WI38 (cell line): ENCODE data around the gene CXCR5.

Experiments used
- H3K4me3 ChIP-seq: 2 replicates; pipeline ENCODE4 v1.5.1; 2011; ENCODE audit warnings: low read depth, mild to moderate bottlenecking, control low read depth, low read length
- TF ChIP-seq, protein P1 (sequence below): IDR thresholded peaks from 2 replicates; pipeline ENCODE4 v1.5.1; 2012; ENCODE audit warnings: low read depth, mild to moderate bottlenecking, control low read depth, low read length

CXCR5 gene

GRCh38 chr11:118914987-118915386 is 31.3 kb downstream of the CXCR5 start:
- TF ChIP-seq, protein P1, sequence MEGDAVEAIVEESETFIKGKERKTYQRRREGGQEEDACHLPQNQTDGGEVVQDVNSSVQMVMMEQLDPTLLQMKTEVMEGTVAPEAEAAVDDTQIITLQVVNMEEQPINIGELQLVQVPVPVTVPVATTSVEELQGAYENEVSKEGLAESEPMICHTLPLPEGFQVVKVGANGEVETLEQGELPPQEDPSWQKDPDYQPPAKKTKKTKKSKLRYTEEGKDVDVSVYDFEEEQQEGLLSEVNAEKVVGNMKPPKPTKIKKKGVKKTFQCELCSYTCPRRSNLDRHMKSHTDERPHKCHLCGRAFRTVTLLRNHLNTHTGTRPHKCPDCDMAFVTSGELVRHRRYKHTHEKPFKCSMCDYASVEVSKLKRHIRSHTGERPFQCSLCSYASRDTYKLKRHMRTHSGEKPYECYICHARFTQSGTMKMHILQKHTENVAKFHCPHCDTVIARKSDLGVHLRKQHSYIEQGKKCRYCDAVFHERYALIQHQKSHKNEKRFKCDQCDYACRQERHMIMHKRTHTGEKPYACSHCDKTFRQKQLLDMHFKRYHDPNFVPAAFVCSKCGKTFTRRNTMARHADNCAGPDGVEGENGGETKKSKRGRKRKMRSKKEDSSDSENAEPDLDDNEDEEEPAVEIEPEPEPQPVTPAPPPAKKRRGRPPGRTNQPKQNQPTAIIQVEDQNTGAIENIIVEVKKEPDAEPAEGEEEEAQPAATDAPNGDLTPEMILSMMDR, result no peak
- no peak overlapping the region for H3K4me3 ChIP-seq

- no peak overlapping the region for H3K4me3 ChIP-seq
- TF ChIP-seq, protein P1, result no peak
Observed at GRCh38 chr11:118915396-118915795, 31.7 kb downstream of the CXCR5 start.

DNA sequence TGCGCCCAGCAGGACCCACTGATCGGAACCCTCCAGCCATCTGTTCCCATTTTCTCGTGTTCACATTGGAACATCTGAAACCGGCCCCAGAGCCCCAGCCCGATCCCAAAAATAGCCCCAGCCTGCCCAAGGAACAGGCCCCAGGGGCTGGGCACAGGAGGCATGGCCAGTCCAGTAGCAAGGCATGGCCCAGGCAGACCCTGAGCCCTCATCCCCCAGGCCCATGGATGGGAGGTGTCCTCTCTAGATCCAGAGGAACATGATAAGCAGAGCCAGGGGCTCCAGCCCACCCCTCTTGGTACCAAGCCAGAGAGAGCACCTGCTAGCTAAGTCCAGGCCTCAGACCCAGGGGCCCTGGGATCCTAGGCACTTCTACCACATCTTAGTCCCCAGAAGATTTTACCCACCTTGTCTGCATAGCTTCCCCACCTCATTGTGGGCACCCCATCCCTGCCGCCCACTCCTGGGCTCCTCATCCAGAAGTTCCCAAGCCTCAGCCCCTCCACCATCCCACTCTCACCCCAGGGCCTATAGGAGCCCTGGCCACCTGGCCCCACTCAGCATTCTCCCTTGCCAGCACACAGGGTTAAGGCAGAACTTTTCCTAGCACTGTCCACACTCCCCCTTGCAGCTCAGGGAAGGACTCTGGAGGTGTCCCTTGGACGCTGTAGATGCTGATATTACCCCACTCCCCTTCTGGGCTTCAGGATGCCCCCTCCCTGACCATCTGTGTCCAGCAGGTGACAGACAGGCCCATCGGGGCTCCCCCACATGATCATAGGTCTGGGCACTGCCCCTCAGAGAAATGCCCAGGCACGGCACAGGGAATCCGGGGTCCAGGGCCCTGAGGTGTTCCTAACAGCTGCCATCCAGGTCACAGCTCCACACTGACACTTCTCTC is 32.5 kb downstream of the CXCR5 start:
- TF ChIP-seq, protein P1, result no peak
- H3K4me3 ChIP-seq, result 0 out of 2 replicates have a peak overlapping the region, but pooled peaks have one; percentile 6

GRCh38 chr11:118916842-118917388 is 33.2 kb downstream of the CXCR5 start:
- H3K4me3 ChIP-seq, result 0 out of 2 replicates have a peak overlapping the region, but pooled peaks have one; percentile 6

DNA sequence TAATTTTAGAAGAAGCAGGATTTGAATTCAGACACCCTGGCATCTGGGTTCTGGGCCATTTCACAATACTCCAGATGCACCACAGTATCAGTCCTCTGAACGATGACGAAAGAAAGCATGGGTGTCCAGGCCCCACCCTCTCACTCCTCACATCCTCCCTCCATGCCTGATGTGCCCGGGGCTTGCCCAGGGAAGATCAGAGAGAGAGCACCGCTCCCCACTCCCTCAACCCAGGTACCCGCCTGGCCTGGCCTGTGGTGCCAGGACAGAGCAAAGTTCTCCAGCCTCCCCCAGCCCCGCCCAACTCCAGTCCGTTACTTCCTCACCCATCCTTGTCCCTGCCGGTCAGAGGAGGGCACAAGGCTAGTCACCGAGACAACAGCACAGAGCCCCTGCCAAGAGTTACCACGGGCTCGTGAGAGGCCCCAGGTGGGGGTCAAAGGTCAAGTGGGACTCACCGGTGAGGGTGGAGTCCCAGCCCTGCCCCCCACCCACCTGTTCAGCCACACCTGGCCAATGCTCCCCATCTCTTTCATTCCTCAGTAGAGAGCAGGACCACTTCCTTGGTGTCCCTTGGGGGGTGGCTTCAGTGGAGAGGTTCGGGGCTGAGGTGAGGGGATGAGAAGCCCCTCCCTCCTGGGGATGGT is 33.9 kb downstream of the CXCR5 start:
- peak overlapping the region; percentile 46 for H3K4me3 ChIP-seq
- TF ChIP-seq, protein P1, result no peak

More at GRCh38 chr11:118916842-118917388, 33.2 kb downstream of the CXCR5 start:
- TF ChIP-seq, protein P1, result no peak

GRCh38 chr11:118918128-118918685 is 34.5 kb downstream of the CXCR5 start:
- H3K4me3 ChIP-seq, result peak overlapping the region; percentile 46
- TF ChIP-seq, protein P1, result no peak
